HepG2 (cell line): ENCODE results near the gene FIS1. TPM values are rescaled to one million over a fixed set of nuclear protein-coding genes. Genes with fewer than 3 reads are reported as not detected.

Experiments
- BRD4 ChIP-seq: sonication (generic); formaldehyde crosslinking; IDR thresholded peaks from 2 replicates; pipeline ENCODE4 v1.4.0; 2020; ENCODE audit warnings: missing genetic modification reagents
- CREBL2 ChIP-seq: sonication (generic); formaldehyde crosslinking; IDR thresholded peaks from 2 replicates; pipeline ENCODE4 v1.8.1; 2023; ENCODE audit warnings: missing genetic modification reagents, mild to moderate bottlenecking, borderline replicate concordance
- DNMT1 ChIP-seq: sonication (generic); formaldehyde crosslinking; IDR thresholded peaks from 2 replicates; pipeline ENCODE4 v1.5.1; 2020; ENCODE audit warnings: mild to moderate bottlenecking, missing genetic modification reagents
- ESRRA ChIP-seq: sonication (generic); formaldehyde crosslinking; IDR thresholded peaks from 2 replicates; pipeline ENCODE4 v1.5.1; 2020; ENCODE audit warnings: mild to moderate bottlenecking, low read depth, missing genetic modification reagents
- HNF1B ChIP-seq: sonication (generic); formaldehyde crosslinking; IDR thresholded peaks from 2 replicates; pipeline ENCODE4 v1.5.1; 2020; ENCODE audit warnings: mild to moderate bottlenecking, moderate library complexity, missing genetic modification reagents
- IKZF4 ChIP-seq: sonication (generic); formaldehyde crosslinking; IDR thresholded peaks from 2 replicates; pipeline ENCODE4 v1.5.1; 2020; ENCODE audit warnings: borderline replicate concordance, mild to moderate bottlenecking, low read depth, missing genetic modification reagents; ENCODE audit errors: not compliant biosample characterization
- KAT7 ChIP-seq: IDR thresholded peaks from 2 replicates; pipeline ENCODE4 v1.6.1; 2018; ENCODE audit warnings: borderline replicate concordance, missing compliant biosample characterization
- KAT8 ChIP-seq: IDR thresholded peaks from 2 replicates; pipeline ENCODE4 v1.6.1; 2016; ENCODE audit warnings: missing genetic modification reagents, missing compliant biosample characterization
- KDM2A ChIP-seq: sonication (generic); formaldehyde crosslinking; IDR thresholded peaks from 2 replicates; pipeline ENCODE4 v1.4.0; 2020; ENCODE audit warnings: low read depth, missing genetic modification reagents, borderline replicate concordance
- MED8 ChIP-seq: sonication (generic); formaldehyde crosslinking; IDR thresholded peaks from 2 replicates; pipeline ENCODE4 v1.8.1; 2023; ENCODE audit warnings: mild to moderate bottlenecking, missing genetic modification reagents; ENCODE audit not compliant: insufficient replicate concordance
- MEIS1 ChIP-seq: sonication (generic); formaldehyde crosslinking; IDR thresholded peaks from 2 replicates; pipeline ENCODE4 v1.9.0; 2021; ENCODE audit warnings: mild to moderate bottlenecking, missing genetic modification reagents, moderate library complexity, borderline replicate concordance
- MYNN ChIP-seq: sonication (generic); formaldehyde crosslinking; IDR thresholded peaks from 2 replicates; pipeline ENCODE4 v1.4.0; 2020; ENCODE audit warnings: mild to moderate bottlenecking, low read depth, missing genetic modification reagents
- SOX6 ChIP-seq, 2 experiments: fragments of 450-650 bp in 1 of 2; sonication (generic) in 1 of 2; formaldehyde crosslinking in 1 of 2; IDR thresholded peaks; 2 replicates each; pipeline versions ENCODE4 v1.4.0 to v1.6.1; 2017 to 2020; ENCODE audit warnings: antibody characterized with exemption in 1 of 2, mild to moderate bottlenecking in 1 of 2, missing genetic modification reagents in 1 of 2
- TAF1 ChIP-seq: sonication (generic); formaldehyde crosslinking; IDR thresholded peaks from 2 replicates; pipeline ENCODE4 v1.4.0; 2020; ENCODE audit warnings: missing genetic modification reagents
- ZBTB8A ChIP-seq: sonication (generic); formaldehyde crosslinking; IDR thresholded peaks from 2 replicates; pipeline ENCODE4 v1.4.0; 2020; ENCODE audit warnings: mild to moderate bottlenecking, low read depth, missing genetic modification reagents, borderline replicate concordance
- ZFP36 ChIP-seq: fragments of 150-350 bp; IDR thresholded peaks from 2 replicates; pipeline ENCODE4 v1.6.1; 2018; ENCODE audit warnings: borderline replicate concordance, low read length, low read depth; ENCODE audit not compliant: partially characterized antibody
- ZMYM3 ChIP-seq: sonication (generic); formaldehyde crosslinking; IDR thresholded peaks from 2 replicates; pipeline ENCODE4 v1.5.1; 2020; ENCODE audit warnings: mild to moderate bottlenecking, missing genetic modification reagents
- ZNF841 ChIP-seq: sonication (generic); formaldehyde crosslinking; IDR thresholded peaks from 2 replicates; pipeline ENCODE4 v1.8.1; 2023; ENCODE audit warnings: missing genetic modification reagents, borderline replicate concordance
- polyA plus RNA-seq, 8 experiments: library from polyadenylated mRNA; depleted of rRNA in 3 of 8; stranded (reverse) in 7 of 8; unstranded in 1 of 8; fragments of >200 nt; fragmentation: Illumina TruSeq in 4 of 8; extraction: Trizol in 4 of 8; gene quantifications; 2 replicates each; pipeline versions ENCODE4 v1.2.1 to v1.2.3, GENCODE V29; 2011 to 2016; ENCODE audit warnings: low read depth in 4 of 8, missing spikeins in 1 of 8, mixed read lengths in 1 of 8; ENCODE audit not compliant: insufficient read depth in 1 of 8
- total RNA-seq, 5 experiments: library from RNA; depleted of rRNA; stranded (reverse); fragments of >200 nt; fragmentation: Illumina TruSeq; extraction: Trizol; gene quantifications; 2 replicates each; pipeline ENCODE4 v1.2.3, GENCODE V29; 2016; ENCODE audit warnings: low read depth in 1 of 5
- TF ChIP-seq, protein P1 (sequence below): sonication (generic); formaldehyde crosslinking; IDR thresholded peaks from 2 replicates; pipeline ENCODE4 v1.4.0; 2020; ENCODE audit warnings: missing genetic modification reagents, borderline replicate concordance
- TF ChIP-seq, protein P2 (sequence below): IDR thresholded peaks from 2 replicates; pipeline ENCODE4 v1.6.1; 2016; ENCODE audit warnings: low read depth, missing genetic modification reagents, missing compliant biosample characterization

FIS1 gene
- total and polyA plus RNA-seq, 2 of the 13 experiments (the other 11 are each of a cell fraction or from before 2014, with no cell fraction given): 97.5 to 101 TPM

DNA sequence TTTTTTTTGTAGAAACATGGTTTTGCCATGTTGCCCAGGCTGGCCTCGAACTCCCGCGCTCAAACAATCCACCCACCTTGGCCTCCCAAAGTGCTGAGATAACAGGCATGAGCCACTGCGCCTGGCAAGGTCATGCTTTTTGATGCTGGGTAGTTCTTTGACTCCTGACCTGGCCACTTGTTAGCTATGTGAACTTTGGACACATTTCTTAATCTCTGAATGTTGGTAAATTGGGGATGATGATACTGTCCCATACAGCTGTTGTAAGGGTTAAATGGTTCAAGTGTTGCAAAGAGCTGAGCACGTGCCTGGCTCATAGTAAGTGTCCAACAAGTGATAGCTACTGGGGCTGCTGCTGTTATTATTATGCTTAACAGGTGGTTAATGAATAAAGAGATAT, 24.6 kb downstream of the FIS1 start (continued):
- no peak for TF ChIP-seq KAT7 (CRISPR knock-in tag)
- TF ChIP-seq ZMYM3 (CRISPR knock-in tag): peak; percentile 21; the same call in 1 of the 2 replicates
- TF ChIP-seq ESRRA (CRISPR knock-in tag): peak; percentile 81; the same call in 1 of the 2 replicates
- TF ChIP-seq ZBTB8A (CRISPR knock-in tag): no peak
- TF ChIP-seq, protein P1, sequence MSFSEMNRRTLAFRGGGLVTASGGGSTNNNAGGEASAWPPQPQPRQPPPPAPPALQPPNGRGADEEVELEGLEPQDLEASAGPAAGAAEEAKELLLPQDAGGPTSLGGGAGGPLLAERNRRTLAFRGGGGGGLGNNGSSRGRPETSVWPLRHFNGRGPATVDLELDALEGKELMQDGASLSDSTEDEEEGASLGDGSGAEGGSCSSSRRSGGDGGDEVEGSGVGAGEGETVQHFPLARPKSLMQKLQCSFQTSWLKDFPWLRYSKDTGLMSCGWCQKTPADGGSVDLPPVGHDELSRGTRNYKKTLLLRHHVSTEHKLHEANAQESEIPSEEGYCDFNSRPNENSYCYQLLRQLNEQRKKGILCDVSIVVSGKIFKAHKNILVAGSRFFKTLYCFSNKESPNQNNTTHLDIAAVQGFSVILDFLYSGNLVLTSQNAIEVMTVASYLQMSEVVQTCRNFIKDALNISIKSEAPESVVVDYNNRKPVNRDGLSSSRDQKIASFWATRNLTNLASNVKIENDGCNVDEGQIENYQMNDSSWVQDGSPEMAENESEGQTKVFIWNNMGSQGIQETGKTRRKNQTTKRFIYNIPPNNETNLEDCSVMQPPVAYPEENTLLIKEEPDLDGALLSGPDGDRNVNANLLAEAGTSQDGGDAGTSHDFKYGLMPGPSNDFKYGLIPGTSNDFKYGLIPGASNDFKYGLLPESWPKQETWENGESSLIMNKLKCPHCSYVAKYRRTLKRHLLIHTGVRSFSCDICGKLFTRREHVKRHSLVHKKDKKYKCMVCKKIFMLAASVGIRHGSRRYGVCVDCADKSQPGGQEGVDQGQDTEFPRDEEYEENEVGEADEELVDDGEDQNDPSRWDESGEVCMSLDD (CRISPR knock-in tag): no peak
- no peak for TF ChIP-seq BRD4 (CRISPR knock-in tag)
- no peak for TF ChIP-seq CREBL2 (CRISPR knock-in tag)
- TF ChIP-seq DNMT1 (CRISPR knock-in tag): no peak
- TF ChIP-seq MYNN (CRISPR knock-in tag): no peak
- TF ChIP-seq, protein P2, sequence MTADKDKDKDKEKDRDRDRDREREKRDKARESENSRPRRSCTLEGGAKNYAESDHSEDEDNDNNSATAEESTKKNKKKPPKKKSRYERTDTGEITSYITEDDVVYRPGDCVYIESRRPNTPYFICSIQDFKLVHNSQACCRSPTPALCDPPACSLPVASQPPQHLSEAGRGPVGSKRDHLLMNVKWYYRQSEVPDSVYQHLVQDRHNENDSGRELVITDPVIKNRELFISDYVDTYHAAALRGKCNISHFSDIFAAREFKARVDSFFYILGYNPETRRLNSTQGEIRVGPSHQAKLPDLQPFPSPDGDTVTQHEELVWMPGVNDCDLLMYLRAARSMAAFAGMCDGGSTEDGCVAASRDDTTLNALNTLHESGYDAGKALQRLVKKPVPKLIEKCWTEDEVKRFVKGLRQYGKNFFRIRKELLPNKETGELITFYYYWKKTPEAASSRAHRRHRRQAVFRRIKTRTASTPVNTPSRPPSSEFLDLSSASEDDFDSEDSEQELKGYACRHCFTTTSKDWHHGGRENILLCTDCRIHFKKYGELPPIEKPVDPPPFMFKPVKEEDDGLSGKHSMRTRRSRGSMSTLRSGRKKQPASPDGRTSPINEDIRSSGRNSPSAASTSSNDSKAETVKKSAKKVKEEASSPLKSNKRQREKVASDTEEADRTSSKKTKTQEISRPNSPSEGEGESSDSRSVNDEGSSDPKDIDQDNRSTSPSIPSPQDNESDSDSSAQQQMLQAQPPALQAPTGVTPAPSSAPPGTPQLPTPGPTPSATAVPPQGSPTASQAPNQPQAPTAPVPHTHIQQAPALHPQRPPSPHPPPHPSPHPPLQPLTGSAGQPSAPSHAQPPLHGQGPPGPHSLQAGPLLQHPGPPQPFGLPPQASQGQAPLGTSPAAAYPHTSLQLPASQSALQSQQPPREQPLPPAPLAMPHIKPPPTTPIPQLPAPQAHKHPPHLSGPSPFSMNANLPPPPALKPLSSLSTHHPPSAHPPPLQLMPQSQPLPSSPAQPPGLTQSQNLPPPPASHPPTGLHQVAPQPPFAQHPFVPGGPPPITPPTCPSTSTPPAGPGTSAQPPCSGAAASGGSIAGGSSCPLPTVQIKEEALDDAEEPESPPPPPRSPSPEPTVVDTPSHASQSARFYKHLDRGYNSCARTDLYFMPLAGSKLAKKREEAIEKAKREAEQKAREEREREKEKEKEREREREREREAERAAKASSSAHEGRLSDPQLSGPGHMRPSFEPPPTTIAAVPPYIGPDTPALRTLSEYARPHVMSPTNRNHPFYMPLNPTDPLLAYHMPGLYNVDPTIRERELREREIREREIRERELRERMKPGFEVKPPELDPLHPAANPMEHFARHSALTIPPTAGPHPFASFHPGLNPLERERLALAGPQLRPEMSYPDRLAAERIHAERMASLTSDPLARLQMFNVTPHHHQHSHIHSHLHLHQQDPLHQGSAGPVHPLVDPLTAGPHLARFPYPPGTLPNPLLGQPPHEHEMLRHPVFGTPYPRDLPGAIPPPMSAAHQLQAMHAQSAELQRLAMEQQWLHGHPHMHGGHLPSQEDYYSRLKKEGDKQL (CRISPR knock-in tag): no peak
- no peak for TF ChIP-seq SOX6 (IDR thresholded peaks at IDR 0.05)
- TF ChIP-seq SOX6 (CRISPR knock-in tag; IDR thresholded peaks at IDR 0.05): peak; percentile 75
- TF ChIP-seq HNF1B (CRISPR knock-in tag): no peak
- TF ChIP-seq ZFP36: no peak
- TF ChIP-seq IKZF4 (CRISPR knock-in tag): no peak
- no peak for TF ChIP-seq KDM2A (CRISPR knock-in tag)
- no peak for TF ChIP-seq TAF1 (CRISPR knock-in tag)
- TF ChIP-seq ZNF841 (CRISPR knock-in tag): no peak
- TF ChIP-seq MEIS1: no peak
- no peak for TF ChIP-seq KAT8 (CRISPR knock-in tag)
- TF ChIP-seq MED8: peak; percentile 24
